ENCODE results near the gene PDGFD. TPM values are rescaled to one million over a fixed set of nuclear protein-coding genes. Genes with fewer than 3 reads are reported as not detected.

The PDGFD gene
- polyA plus RNA-seq: 10 to 100 TPM; 58.2 to 88.0 (median 70.8) TPM

DNA sequence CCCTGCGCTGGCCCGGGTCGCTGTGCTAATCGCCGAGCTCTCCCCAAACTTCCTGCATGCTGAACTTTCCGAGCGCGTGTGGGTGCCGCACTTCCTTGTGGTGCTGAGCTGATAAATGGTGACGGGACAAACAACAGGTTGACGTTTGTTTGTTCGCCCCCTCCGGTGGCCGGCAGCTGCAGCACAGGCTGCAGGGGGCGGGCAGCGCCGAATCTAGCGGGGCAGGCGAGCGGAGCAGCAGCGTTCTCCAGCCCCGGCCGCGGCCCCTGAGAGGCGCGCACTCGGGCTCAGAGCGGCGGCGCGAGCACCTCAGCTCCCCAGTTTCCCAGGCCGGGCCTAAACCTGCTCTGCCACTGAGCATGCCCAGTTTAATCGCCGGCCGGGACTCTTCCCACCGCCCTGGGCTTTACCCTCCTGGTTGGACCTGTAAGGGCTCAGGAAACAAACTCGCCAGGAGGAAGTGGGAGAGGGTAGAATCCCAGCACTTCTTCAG is at the start of gene PDGFD:
Gene PDGFD, minus strand, starts transcription at position 120 of the 493 bp plus-strand sequence.
- peaks cover 0 to 6% (median 5%) of the 10 kb centered on the region in 3 donors for H3K27me3 Mint-ChIP-seq (ENCODE audit: low read depth in 3 of 3)
- no peaks in the 10 kb centered on the region for H3K9me3 Mint-ChIP-seq
- H3K4me3 Mint-ChIP-seq: peak within 1 kb of the TSS; percentile 96 to 100 (median 99)
- peak; percentile 84 to 88 (median 87) for DNase-seq
- peaks cover 0 to 4% (median 0%) of the 10 kb centered on the region in 3 donors for H3K36me3 Mint-ChIP-seq
- peaks cover 41 to 53% of the 10 kb centered on the region in 2 donors for H3K4me1 Mint-ChIP-seq
- peak within 1 kb of the TSS; percentile 82 to 96 (median 90) for H3K27ac Mint-ChIP-seq

DNA sequence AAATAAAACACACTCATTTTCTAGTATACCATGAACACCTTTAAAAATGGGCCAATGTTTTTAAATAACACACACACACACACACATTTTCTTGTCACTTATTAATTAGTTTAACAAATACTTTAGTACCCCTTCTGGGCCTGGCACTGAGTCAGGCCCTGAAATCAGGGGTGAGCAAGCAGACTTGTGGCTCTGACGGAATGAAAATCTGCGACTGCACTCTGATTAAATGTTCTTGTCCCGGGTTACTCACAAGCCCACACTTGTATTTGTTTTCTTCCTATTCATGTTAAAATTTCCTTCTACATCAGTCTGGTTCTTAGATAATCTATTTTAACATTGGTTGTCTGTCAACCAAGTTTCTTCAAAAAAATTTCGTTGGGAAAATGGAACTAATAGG is 43.0 kb upstream of the PDGFD start:
- H3K27me3 Mint-ChIP-seq (ENCODE audit: low read depth in 3 of 3): peaks cover 4 to 7% (median 5%) of the 10 kb centered on the region in 3 donors
- H3K36me3 Mint-ChIP-seq: no peaks in the 10 kb centered on the region
- H3K27ac Mint-ChIP-seq: no peak overlapping the region
- DNase-seq: no peak
- H3K9me3 Mint-ChIP-seq: peaks cover 0 to 6% (median 0%) of the 10 kb centered on the region in 6 donors
- no peaks in the 10 kb centered on the region for H3K4me1 Mint-ChIP-seq
- no peak overlapping the region for H3K4me3 Mint-ChIP-seq

- peaks cover 2 to 4% (median 4%) of the 10 kb centered on the region in 3 donors for H3K27me3 Mint-ChIP-seq (ENCODE audit: low read depth in 3 of 3)
- no peaks in the 10 kb centered on the region for H3K4me1 Mint-ChIP-seq
- H3K9me3 Mint-ChIP-seq: no peaks in the 10 kb centered on the region
- no peak overlapping the region for H3K4me3 Mint-ChIP-seq
- DNase-seq: no peak
- no peak overlapping the region for H3K27ac Mint-ChIP-seq
- no peaks in the 10 kb centered on the region for H3K36me3 Mint-ChIP-seq
Measured at GRCh38 chr11:104205838-104206237, 41.9 kb upstream of the PDGFD start.

- no peak overlapping the region for H3K27ac Mint-ChIP-seq
Measured at GRCh38 chr11:104200688-104201087, 36.7 kb upstream of the PDGFD start.

GRCh38 chr11:104199053-104199452 is 35.1 kb upstream of the PDGFD start:
- H3K27ac Mint-ChIP-seq: no peak overlapping the region
- DNase-seq: no peak
- no peaks in the 10 kb centered on the region for H3K4me1 Mint-ChIP-seq
- H3K36me3 Mint-ChIP-seq: no peaks in the 10 kb centered on the region
- H3K9me3 Mint-ChIP-seq: peaks cover 0 to 4% (median 0%) of the 10 kb centered on the region in 6 donors
- H3K27me3 Mint-ChIP-seq (ENCODE audit: low read depth in 3 of 3): peaks cover 0 to 4% (median 1%) of the 10 kb centered on the region in 3 donors
- H3K4me3 Mint-ChIP-seq: no peak overlapping the region

More at GRCh38 chr11:104200688-104201087, 36.7 kb upstream of the PDGFD start:
- H3K9me3 Mint-ChIP-seq: peaks cover 0 to 4% (median 0%) of the 10 kb centered on the region in 6 donors
- H3K36me3 Mint-ChIP-seq: no peaks in the 10 kb centered on the region
- H3K4me1 Mint-ChIP-seq: no peaks in the 10 kb centered on the region
- peaks cover 0 to 4% (median 1%) of the 10 kb centered on the region in 3 donors for H3K27me3 Mint-ChIP-seq (ENCODE audit: low read depth in 3 of 3)
- no peak overlapping the region for H3K4me3 Mint-ChIP-seq
- no peak for DNase-seq

- Mint-ChIP-seq H3K4me1 (no peaks in the 10 kb centered on the region), H3K36me3 (no peaks in the 10 kb centered on the region), H3K9me3 (peaks cover 0 to 4% (median 0%) of the 10 kb centered on the region in 6 donors), H3K27me3 (ENCODE audit: low read depth in 3 of 3) (peaks cover 0 to 4% (median 1%) of the 10 kb centered on the region in 3 donors), H3K27ac (no peak overlapping the region), H3K4me3 (no peak overlapping the region)
- DNase-seq: no peak
Measured at GRCh38 chr11:104198576-104198975, 34.6 kb upstream of the PDGFD start.

- H3K4me1 Mint-ChIP-seq: no peaks in the 10 kb centered on the region
- H3K4me3 Mint-ChIP-seq: no peak overlapping the region
- no peak for DNase-seq
- H3K36me3 Mint-ChIP-seq: no peaks in the 10 kb centered on the region
- H3K27ac Mint-ChIP-seq: no peak overlapping the region
- H3K9me3 Mint-ChIP-seq: no peaks in the 10 kb centered on the region
- H3K27me3 Mint-ChIP-seq (ENCODE audit: low read depth in 3 of 3): peaks cover 0 to 4% (median 1%) of the 10 kb centered on the region in 3 donors
Measured at GRCh38 chr11:104191124-104191523, 27.2 kb upstream of the PDGFD start.

GRCh38 chr11:104183593-104183992 is 19.6 kb upstream of the PDGFD start:
- Mint-ChIP-seq H3K4me1 (no peaks in the 10 kb centered on the region), H3K36me3 (no peaks in the 10 kb centered on the region), H3K27me3 (ENCODE audit: low read depth in 3 of 3) (peaks cover 4 to 10% (median 6%) of the 10 kb centered on the region in 3 donors), H3K4me3 (no peak overlapping the region), H3K27ac (no peak overlapping the region), H3K9me3 (no peaks in the 10 kb centered on the region)
- no peak for DNase-seq

DNA sequence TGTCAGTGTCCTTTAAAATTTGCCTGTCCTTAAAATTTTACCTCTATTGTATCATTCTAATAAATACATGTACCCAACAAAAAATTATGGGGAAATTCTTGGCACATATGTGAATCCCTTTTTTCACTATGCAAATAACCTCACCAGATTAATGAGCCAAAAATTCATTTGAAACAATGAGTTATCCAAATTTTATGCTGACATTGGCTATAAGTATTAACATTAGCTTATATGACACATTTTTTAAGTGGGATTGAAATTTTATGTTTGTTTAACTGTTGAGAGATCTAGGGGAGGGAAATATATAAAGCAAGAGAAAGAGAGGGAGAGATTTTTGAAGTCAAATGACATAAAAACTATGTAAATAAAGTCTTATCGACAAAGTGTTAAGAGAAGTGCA is 11.8 kb upstream of the PDGFD start:
- Mint-ChIP-seq H3K27me3 (ENCODE audit: low read depth in 3 of 3) (peaks cover 0 to 6% (median 0%) of the 10 kb centered on the region in 3 donors), H3K36me3 (no peaks in the 10 kb centered on the region), H3K9me3 (no peaks in the 10 kb centered on the region), H3K4me1 (no peaks in the 10 kb centered on the region), H3K27ac (no peak overlapping the region), H3K4me3 (no peak overlapping the region)
- DNase-seq: no peak

- no peaks in the 10 kb centered on the region for H3K36me3 Mint-ChIP-seq
- no peak for DNase-seq
- H3K9me3 Mint-ChIP-seq: no peaks in the 10 kb centered on the region
- H3K4me3 Mint-ChIP-seq: no peak overlapping the region
- no peaks in the 10 kb centered on the region for H3K27me3 Mint-ChIP-seq (ENCODE audit: low read depth in 3 of 3)
- peaks cover 0 to 8% of the 10 kb centered on the region in 2 donors for H3K4me1 Mint-ChIP-seq
- H3K27ac Mint-ChIP-seq: no peak overlapping the region
Measured at GRCh38 chr11:104169091-104169490, 5.1 kb upstream of the PDGFD start.

DNA sequence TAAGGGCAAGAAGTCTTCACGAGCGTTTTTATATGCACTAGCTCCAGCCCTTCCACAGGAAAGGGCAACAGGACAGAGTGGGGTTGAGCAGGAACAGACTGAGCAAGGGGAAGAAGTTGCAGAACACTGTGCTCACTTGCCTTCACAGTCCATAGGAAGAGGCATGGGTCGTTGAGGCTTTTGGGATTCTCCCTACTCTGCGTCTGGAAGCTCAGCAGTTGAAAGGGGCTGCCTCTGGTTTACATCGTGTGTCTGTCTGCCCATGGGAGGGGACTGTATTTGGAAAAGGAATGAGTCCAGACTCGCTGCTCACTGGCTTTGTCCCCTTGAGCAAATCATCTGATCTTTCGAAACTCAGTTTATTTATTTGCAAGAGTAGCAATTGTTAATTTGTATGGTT is 1.1 kb upstream of the PDGFD start:
- H3K4me1 Mint-ChIP-seq: peaks cover 34 to 43% of the 10 kb centered on the region in 2 donors
- H3K4me3 Mint-ChIP-seq: peak overlapping the region; percentile 1 to 99 (median 37)
- peak overlapping the region; percentile 6 to 94 (median 66) for H3K27ac Mint-ChIP-seq

GRCh38 chr11:104163100-104164027 is 583 bp downstream of the PDGFD start:
- Mint-ChIP-seq H3K27ac (peak overlapping the region; percentile 82 to 96 (median 90)), H3K36me3 (peaks cover 0 to 4% (median 1%) of the 10 kb centered on the region in 3 donors), H3K4me3 (peak overlapping the region; percentile 96 to 100 (median 99)), H3K4me1 (peaks cover 44 to 56% of the 10 kb centered on the region in 2 donors), H3K9me3 (no peaks in the 10 kb centered on the region), H3K27me3 (ENCODE audit: low read depth in 3 of 3) (peaks cover 0 to 6% (median 5%) of the 10 kb centered on the region in 3 donors)
- peak; percentile 9 to 28 (median 16) for DNase-seq

More for the DNA sequence above, 1.1 kb upstream of the PDGFD start:
- Mint-ChIP-seq H3K9me3 (no peaks in the 10 kb centered on the region), H3K27me3 (ENCODE audit: low read depth in 3 of 3) (peaks cover 0 to 6% (median 5%) of the 10 kb centered on the region in 3 donors), H3K36me3 (peaks cover 0 to 4% (median 0%) of the 10 kb centered on the region in 3 donors)
- no peak for DNase-seq

DNA sequence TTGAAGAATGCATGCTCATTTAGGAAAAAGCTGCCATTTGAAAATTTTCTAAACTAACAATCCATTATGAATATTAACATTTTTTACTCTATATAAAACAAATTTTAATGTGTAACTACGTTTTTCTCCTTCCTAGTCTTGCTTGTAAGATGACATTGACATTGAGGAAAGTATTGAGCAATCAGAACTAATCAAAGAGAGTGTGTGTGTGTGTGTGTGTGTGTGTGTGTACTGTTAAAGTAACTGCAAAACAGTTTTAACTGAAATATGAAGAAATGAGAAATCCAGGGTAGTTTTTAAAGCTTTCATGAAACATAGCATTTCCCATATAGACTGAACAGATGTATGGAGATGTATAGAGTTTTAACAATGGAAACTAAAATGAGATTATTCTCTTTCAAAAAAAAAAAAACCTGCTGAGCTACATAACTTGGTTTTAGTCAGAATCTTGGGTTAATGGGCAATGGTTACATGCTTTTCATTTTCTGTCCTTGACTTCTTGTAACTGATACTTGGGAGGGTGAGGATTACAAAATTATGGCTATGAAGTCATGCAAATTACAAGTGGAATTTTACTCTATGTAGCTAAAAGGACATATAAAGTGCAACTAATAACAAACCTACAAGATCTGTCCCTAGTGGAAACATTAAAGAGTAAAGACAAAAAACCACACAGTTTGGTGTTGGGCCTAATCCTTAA is 2.0 kb downstream of the PDGFD start:
- Mint-ChIP-seq H3K36me3 (peaks cover 4 to 8% (median 5%) of the 10 kb centered on the region in 3 donors), H3K4me3 (peak overlapping the region; percentile 96 to 100 (median 99)), H3K27me3 (ENCODE audit: low read depth in 3 of 3) (peaks cover 0 to 6% (median 5%) of the 10 kb centered on the region in 3 donors), H3K9me3 (no peaks in the 10 kb centered on the region), H3K4me1 (peaks cover 57 to 70% of the 10 kb centered on the region in 2 donors), H3K27ac (peak overlapping the region in 2 of 6 donors; percentile 33 to 37)
- DNase-seq: no peak

All from immature natural killer cell (primary cell).